IPS DF 4.7 (cell line): ENCODE measurements around the gene EVA1C.
"Not testable (repeated sequence)": the region's sequence is repeated elsewhere in the genome, so short reads cannot be mapped to it uniquely, and the experiment has no call there.

Experiments used
- DNase-seq: peaks from one replicate; pipeline ENCODE4 v3.0.0-alpha.2; 2013; ENCODE audit warnings: low spot score; ENCODE audit errors: extremely low read depth

Gene EVA1C

GRCh38 chr21:32496568-32496967, 84.1 kb downstream of the EVA1C start:
- no peak for DNase-seq

- DNase-seq = no peak
These were observed 86.9 kb downstream of the EVA1C start for GRCh38 chr21:32499249-32500055.

- DNase-seq = not testable (repeated sequence)
These were observed 91.1 kb downstream of the EVA1C start for GRCh38 chr21:32503641-32504040.

DNA sequence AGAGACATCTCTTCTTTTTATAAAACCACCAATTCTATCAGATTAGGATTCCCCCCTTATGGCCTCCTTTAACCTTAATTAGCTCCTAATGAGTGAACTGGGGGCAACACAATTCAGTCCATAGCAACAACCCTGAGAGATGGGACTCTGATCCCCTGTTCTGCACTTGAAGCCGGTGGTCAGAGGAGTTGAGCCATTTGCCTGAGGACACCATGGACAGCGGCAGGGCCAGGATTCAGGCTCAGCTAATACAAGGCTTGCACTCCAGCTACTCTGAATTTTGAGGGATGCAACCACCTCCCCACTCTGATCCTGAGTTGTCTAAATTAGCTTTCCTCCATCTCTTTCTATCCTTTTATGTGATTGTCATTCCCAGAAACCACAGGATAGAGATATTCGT, 93.3 kb downstream of the EVA1C start:
- DNase-seq = not testable (repeated sequence)

DNA sequence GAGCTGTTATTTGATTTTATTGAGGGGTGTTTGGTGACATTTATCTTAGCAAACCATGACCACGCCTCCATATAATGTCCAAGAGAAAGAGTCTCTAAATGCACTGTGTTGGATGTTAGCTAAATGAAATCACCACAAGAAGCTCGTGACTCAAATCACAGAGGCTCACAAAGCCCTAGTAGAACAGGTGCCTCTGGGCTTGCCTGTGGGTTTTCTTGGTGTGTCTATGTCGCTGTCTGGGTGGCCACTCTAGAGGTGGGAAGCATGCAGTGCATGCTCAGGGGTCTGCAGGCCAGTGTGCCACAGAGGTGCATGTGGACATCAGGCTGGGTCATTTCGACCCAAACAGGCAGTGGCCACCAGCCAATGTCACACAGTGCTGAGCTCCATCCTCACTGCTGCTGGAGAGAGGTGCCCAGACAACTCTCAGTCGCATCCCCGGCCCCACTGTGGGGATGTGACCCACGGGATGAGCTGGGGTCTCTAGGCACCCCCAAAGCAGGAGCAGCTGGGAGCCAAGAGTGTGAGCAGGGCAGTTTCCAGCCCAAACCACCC, 94.0 kb downstream of the EVA1C start:
- not testable (repeated sequence) for DNase-seq

DNA sequence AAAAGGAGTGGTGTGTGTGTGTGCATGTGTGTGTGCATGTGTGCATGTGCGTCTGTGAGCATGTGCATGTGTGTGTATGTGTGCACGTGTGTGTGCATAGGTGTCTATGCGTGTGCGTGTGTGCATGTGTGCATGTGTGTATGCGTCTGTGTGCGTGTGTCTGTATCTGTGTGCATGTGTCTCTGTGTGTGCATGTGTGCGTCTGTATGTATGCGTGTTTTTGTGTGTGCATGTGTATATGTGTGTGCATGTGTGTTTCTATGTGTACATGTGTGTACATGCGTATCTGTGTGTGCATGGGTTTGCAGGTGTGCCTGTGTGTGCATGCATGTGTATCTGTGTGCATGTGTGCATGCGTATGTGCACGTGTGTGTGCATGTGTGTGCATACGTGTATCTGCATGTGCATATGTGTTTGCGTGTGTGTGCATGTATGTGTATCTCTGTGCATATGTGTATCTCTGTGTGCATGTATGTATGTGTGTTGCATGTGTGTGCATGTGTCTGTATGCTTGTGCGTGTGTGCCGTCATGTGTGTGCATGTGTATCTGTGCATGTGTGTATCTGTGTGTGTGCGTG, 94.9 kb downstream of the EVA1C start:
- DNase-seq = no peak

GRCh38 chr21:32508036-32508435, 95.5 kb downstream of the EVA1C start:
- DNase-seq = not testable (repeated sequence)

GRCh38 chr21:32508558-32508957, 96.1 kb downstream of the EVA1C start:
- no peak for DNase-seq

DNA sequence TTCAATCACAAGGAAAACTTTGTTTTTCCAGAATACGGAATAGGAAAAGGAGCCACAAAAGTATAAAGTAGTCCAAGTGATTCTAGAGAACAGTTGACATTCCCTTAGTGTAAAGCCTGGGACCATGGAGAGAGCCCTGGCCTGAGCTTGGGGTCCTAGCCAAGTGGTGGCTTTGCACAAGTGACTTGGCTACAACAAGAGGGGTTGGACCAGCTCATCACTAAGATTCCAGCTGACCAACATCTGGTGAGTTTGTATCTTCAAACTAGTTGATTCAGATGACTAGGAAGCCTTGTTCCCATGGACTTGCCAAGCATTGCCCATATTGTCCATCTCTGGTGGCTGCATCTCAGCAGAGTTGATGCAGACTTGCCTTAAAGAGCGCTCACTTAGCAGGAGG, 96.5 kb downstream of the EVA1C start:
- not testable (repeated sequence) for DNase-seq

DNA sequence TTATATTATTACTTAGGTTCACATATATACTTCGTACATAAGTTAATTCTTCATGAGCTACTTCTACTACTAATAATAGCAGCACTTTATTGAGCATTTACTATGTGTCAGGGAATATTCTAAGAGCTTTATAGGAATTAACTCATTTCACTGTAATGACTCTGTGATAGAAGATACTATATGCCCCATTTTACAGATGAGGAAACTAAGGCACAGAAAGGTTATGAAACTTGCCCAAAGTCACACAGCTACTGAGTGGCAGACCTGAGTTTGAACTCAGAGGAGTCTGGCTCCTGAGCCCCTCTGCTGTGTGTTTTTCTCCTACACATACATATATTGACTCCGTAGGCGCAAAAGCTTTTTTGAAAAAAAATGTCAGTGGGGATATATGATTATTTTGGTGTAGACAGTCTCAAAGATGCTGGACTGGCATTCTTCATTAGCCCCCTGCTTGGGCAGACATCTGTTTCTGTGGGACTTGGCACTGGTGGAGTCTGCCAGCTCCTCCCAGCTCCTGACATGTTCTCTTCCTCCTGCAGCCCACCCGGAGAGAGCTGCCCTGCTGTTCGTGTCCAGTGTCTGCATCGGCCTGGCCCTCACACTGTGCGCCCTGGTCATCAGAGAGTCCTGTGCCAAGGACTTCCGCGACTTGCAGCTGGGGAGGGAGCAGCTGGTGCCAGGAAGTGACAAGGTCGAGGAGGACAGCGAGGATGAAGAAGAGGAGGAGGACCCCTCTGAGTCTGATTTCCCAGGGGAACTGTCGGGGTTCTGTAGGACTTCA, 102.0 kb downstream of the EVA1C start:
- no peak for DNase-seq

DNA sequence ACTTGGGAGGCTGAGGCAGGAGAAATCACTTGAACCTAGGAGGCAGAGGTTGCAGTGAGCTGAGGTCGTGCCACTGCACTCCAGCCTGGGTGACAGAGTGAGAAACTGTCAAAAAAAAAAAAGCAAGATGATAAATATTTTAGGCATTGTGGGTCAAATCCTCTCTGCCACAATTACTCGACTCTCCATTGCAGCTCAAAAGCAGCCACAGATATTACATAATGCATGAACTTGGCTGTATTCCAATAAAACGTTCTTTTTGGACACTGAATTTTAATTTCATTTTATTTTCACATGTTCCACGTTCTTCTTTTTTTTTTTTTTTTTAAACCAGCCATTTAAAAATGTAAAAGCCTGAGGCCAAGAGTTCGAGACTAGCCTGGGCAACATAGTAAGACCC, 103.4 kb downstream of the EVA1C start:
- DNase-seq = no peak

DNA sequence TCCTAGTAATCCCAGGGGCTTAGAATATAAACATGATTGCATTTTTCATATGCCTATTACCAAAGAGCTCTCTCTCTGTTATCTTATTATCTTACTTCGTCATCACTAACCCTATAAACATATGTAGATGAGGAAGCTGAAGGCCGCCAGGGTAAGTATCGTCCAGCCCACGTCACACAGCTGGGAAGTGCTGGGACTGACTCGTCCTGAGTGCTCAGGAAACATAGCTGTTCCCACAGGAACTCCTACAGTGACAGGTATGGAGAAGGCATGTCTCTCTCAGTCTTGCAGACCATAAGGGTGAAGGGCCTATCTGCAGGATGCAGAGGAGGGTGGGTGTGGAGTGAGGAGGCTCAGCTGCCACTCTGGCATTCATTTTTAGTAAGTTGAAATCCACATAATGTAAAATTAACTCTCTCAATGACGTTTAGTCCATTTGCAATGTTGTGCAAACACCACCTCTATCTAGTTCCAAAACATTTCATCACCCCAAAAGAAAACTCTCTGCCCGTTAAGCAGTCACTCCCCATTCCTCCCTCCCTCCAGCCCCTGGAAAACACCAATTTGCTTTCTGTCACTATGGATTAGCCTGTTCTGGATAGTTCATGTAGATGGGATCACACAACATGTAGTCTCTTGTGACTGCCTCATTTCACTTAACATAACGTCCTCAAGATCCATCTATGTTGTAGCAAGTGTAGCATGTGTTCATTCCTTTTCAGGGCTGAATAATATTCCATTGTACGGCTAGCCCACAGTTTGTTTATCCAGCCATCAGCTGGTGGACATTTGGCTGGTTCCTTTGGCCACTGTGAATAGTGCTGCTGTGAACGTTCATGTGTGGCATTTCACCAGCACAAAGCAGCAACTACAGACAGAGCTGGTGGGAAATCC, 104.5 kb downstream of the EVA1C start:
- no peak for DNase-seq

- DNase-seq = no peak
These were observed 107.7 kb downstream of the EVA1C start for GRCh38 chr21:32519945-32520874.

- no peak for DNase-seq
These were observed 108.6 kb downstream of the EVA1C start for GRCh38 chr21:32520875-32521735.

DNA sequence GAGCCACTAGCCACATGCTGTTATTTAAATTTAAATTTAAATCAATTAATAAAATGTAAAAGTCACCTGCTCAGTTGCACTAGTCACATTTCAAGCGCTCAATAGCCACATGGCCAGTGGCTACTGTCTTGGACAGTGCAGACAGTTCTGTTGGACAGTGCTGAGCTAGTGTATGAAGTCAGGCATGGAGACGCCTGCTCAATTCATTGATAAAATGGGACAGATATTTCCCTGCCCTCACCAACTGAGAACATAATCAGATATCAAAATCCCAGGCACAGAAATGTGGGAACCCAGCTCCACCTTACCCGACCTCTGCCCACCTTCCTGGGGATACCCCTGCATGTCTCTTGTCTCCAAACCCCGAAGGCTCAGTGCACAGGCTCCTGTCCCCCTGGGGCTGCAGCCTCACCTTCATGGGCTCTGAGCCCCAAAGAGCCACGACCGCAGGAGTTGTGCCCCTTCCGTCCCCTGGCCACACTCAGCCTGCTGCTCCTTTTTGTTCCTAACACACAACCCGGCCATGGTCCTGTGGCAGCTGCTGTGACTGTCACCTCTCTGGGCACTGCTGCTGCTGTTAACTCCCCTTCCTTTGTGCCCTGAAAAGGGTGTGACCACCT, 109.3 kb downstream of the EVA1C start:
- no peak for DNase-seq

DNA sequence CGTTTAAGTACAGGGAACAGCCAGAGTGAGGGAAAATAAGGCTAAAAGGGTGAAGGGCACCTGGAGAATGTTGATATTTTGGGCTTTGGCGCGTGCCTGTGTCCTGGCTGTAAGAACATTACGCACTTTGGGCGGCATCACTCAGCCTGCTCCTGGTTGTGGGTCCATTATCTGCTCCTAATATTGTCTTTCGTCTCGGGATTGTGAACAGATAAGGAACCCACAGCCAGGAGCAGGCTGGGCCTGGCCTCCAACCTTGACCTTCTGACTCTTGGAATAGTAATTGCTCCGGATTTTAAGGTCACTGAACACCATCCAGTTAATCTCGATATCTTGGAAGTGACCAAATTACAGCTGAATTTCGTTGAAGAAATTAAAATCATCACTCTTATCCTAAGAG, 111.0 kb downstream of the EVA1C start:
- no peak for DNase-seq

DNA sequence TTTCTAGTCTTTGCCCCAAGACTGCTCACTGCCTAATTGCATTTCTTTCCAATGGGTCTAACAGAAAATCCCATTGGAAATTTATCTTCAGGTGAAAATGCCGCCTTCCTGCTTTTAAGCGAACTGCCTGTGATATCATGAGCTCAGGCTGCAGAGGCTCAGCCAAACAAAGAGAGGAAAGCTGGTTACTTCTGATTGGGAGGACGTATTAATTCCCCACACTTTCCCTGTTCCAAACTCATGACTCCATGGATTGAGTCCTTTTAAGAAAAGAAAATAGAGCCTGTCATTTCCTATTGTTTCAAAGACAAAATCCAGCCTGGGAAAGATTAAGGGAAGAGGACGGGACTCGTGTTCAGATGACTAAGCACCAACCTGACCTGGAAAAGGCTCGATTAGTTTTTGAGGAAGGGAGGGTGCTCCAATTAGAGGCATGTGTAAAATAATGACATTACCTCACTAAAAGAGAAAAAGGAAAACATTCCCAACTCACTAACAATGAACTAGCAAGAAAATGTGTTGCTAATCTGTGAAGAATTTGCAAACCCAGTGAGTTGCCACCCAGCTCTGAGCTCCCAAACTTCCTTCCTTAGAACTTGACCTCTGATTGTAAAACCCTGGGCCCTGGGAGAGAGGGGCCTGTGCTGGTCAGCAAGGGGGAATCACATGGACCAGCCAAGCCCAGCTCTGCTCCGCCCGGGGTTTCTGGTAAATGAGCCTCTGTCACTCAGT, 111.6 kb downstream of the EVA1C start:
- no peak for DNase-seq

DNA sequence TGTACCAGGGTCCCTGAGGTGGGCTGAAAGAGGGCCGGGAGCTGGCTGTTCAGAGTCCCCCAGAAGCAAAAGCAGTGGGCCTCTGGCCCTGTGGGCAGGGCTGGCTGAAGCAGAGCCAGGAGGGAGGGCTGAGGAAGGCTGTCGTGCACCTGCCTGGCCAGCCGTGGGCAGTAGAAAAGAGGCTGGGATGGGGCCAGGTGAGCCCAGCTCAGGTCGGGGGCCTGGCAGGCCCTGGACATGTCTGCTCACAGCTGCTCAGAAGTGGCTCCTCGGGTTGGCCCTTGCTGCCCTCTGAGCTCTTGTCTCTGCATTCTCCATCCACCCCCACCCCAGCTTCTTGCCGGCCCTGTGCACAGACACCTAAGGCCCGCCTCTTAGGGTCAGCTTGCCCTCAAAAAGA, 112.8 kb downstream of the EVA1C start:
- no peak for DNase-seq
